OCI-LY1 (cell line): ENCODE data around the gene PRR22.

Experiments used
- CTCF ChIP-seq: fragments of 200-600 bp; sonication (generic), shearing (Covaris generic); IDR thresholded peaks from 2 replicates; pipeline ENCODE4 v1.5.1; 2017; ENCODE audit warnings: mild to moderate bottlenecking, antibody characterized with exemption, low read length, moderate library complexity, mixed read lengths
- EZH2 ChIP-seq: fragments of 200-600 bp; sonication (generic), shearing (Covaris generic); IDR thresholded peaks from 2 replicates; pipeline ENCODE4 v1.8.0; 2017; ENCODE audit warnings: borderline replicate concordance, mixed run types, mild to moderate bottlenecking, antibody characterized with exemption, low read length, moderate library complexity, mixed read lengths

DNA sequence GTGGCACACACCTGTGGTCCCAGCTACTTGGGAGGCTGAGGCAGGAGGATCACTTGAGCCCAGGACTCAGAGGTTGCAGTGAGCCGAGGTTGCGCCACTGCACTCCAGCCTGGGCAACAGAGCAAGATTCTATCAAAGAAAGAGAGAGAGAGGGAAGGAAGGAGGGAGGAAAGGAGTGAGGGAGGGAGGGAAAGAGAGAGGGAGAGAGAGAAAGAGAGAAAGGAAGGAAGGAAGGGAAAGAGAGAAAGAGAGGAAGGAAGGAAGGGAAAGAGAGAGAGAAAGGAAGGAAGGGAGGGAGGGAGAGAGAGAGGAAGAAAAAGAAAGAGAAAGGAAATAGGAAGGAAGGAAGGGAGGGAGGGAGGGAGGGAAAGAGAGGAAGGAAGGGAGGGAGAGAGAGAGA, 32.7 kb upstream of the PRR22 start:
- TF ChIP-seq CTCF (no peak), EZH2 (no peak)
